B cell (primary cell): ENCODE results near the gene SLC16A10. TPM values are rescaled to one million over a fixed set of nuclear protein-coding genes. Genes with fewer than 3 reads are reported as not detected.

Experiments used
- ATAC-seq: fragments of 200-7000 bp; cut with Tn5 transposase; one replicate; pipeline ENCODE4 v1.10.0; 2021; ENCODE audit warnings: low read depth, mild to moderate bottlenecking, moderate number of reproducible peaks, moderate library complexity
- CTCF ChIA-PET: fragments of 350-600 bp; sonication (Branson Sonifier 250); formaldehyde crosslinking; loops from one replicate; lab custom pipeline; 2021; ENCODE audit warnings: antibody characterized with exemption, inconsistent platforms; lab: Charles Lee
- POLR2A ChIA-PET: fragments of 350-600 bp; sonication (Branson Sonifier 250); formaldehyde crosslinking; loops from one replicate; lab custom pipeline; 2021; ENCODE audit warnings: antibody characterized with exemption; lab: Charles Lee
- DNase-seq: peaks from one replicate; pipeline ENCODE4 v3.0.0; 2013
- H2AFZ ChIP-seq: 2 replicates; pipeline ENCODE4 v1.6.1; 2012; ENCODE audit warnings: mild to moderate bottlenecking, low read depth, low read length; ENCODE audit not compliant: insufficient read depth, poor library complexity, severe bottlenecking
- H3K27ac ChIP-seq, 2 donors: 1 replicate in 1 of 2; 2 replicates in 1 of 2; pipeline ENCODE4 v1.5.1; 2012 to 2013; ENCODE audit warnings: low read length in 2 of 2, mild to moderate bottlenecking in 2 of 2, moderate library complexity in 1 of 2
- H3K27me3 ChIP-seq, 4 experiments: fragments of 200-600 bp in 1 of 4; sonication (generic) in 1 of 4; replicated peaks in 1 of 4; 1 replicate in 2 of 4; 2 replicates in 2 of 4; pipeline versions ENCODE4 v1.6.1 to v1.7.0; 2013 to 2016; ENCODE audit warnings: low read length in 3 of 4, mild to moderate bottlenecking in 2 of 4, mixed read lengths in 1 of 4, moderate library complexity in 1 of 4; ENCODE audit not compliant: insufficient read depth in 4 of 4, control insufficient read depth in 3 of 4; ENCODE audit errors: control extremely low read depth in 1 of 4
- H3K36me3 ChIP-seq, 2 experiments: replicated peaks in 1 of 2; 1 replicate in 1 of 2; 2 replicates in 1 of 2; pipeline versions ENCODE4 v1.6.1 to v1.7.1; 2013; ENCODE audit warnings: low read length in 1 of 2; ENCODE audit not compliant: insufficient read depth in 2 of 2, control insufficient read depth in 1 of 2; ENCODE audit errors: control extremely low read depth in 1 of 2, extremely low read depth in 1 of 2
- H3K4me1 ChIP-seq, 2 donors: fragments of 200-600 bp in 1 of 2; sonication (generic) in 1 of 2; 1 replicate in 1 of 2; 2 replicates in 1 of 2; pipeline versions ENCODE4 v1.5.1 to v1.6.1; 2013 to 2017; ENCODE audit warnings: low read length in 2 of 2; ENCODE audit not compliant: control insufficient read depth in 2 of 2, insufficient read depth in 2 of 2
- H3K4me2 ChIP-seq: replicated peaks from 2 replicates; pipeline ENCODE3; 2012; ENCODE audit warnings: mild to moderate bottlenecking, low read depth, low read length; ENCODE audit not compliant: poor library complexity, severe bottlenecking
- H3K4me3 ChIP-seq, 5 experiments: fragments of 200-600 bp in 1 of 5; sonication (generic) in 1 of 5; 1 replicate in 3 of 5; 2 replicates in 2 of 5; pipeline versions ENCODE4 v1.5.1 to v1.7.0; 2011 to 2016; ENCODE audit warnings: low read length in 4 of 5, mild to moderate bottlenecking in 4 of 5, low read depth in 2 of 5, control low read depth in 1 of 5, moderate library complexity in 1 of 5; ENCODE audit not compliant: insufficient read depth in 1 of 5; ENCODE audit errors: control extremely low read depth in 1 of 5, extremely low read depth in 1 of 5
- H3K79me2 ChIP-seq: fragments of 200-600 bp; sonication (generic); one replicate; pipeline ENCODE4 v1.6.0; 2016; ENCODE audit warnings: low read length; ENCODE audit not compliant: control insufficient read depth, insufficient read depth
- H3K9ac ChIP-seq: fragments of 200-600 bp; sonication (generic); 2 replicates; pipeline ENCODE4 v1.6.1; 2017; ENCODE audit warnings: mild to moderate bottlenecking, low read length, moderate library complexity
- H3K9me3 ChIP-seq, 3 donors: one replicate each; pipeline versions ENCODE4 v1.6.1 to v1.7.1; 2013; ENCODE audit warnings: low read length in 2 of 3; ENCODE audit not compliant: control insufficient read depth in 2 of 3, insufficient read depth in 1 of 3; ENCODE audit errors: control extremely low read depth in 1 of 3
- H4K20me1 ChIP-seq: 2 replicates; pipeline ENCODE4 v1.6.0; 2012; ENCODE audit warnings: mild to moderate bottlenecking, low read length; ENCODE audit not compliant: insufficient read depth, control insufficient read depth, poor library complexity, severe bottlenecking
- H3K27ac Mint-ChIP-seq: one replicate; pipeline ENCODE4 v1.8.0; 2021; ENCODE audit warnings: mixed read lengths
- H3K27me3 Mint-ChIP-seq: one replicate; pipeline ENCODE4 v1.8.0; 2021; ENCODE audit warnings: mixed read lengths
- H3K4me1 Mint-ChIP-seq: one replicate; pipeline ENCODE4 v1.8.0; 2021; ENCODE audit warnings: mixed read lengths
- H3K4me3 Mint-ChIP-seq: one replicate; pipeline ENCODE4 v1.8.0; 2021; ENCODE audit warnings: mixed read lengths
- H3K9me3 Mint-ChIP-seq: one replicate; pipeline ENCODE4 v1.8.0; 2022; ENCODE audit warnings: mixed read lengths; ENCODE audit not compliant: insufficient read depth
- CTCF ChIP-seq: fragments of 200-600 bp; IDR thresholded peaks from one replicate; pipeline ENCODE4 v1.8.0; 2022; ENCODE audit warnings: antibody characterized with exemption, mild to moderate bottlenecking
- EZH2 ChIP-seq: IDR thresholded peaks from 2 replicates; pipeline ENCODE4 v1.6.1; 2012; ENCODE audit warnings: borderline replicate concordance, low read depth, mild to moderate bottlenecking, moderate library complexity, low read length; ENCODE audit not compliant: insufficient read depth, poor library complexity, severe bottlenecking
- WGBS: methylation state at CpG from one replicate; pipeline ENCODE4 v1.1.5; 2013; ENCODE audit warnings: missing lambda C conversion rate; ENCODE audit not compliant: insufficient coverage; 5-methylcytosine and 5-hydroxymethylcytosine counted together
- intact Hi-C: fragments of 100-400 bp; cut with micrococcal nuclease; formaldehyde crosslinking; loops from one replicate; pipeline ENCODE4 v1.10.0; 2022
- polyA plus RNA-seq: library from polyadenylated mRNA; depleted of rRNA; stranded (reverse); fragments of >200 nt; gene quantifications from 2 replicates; pipeline ENCODE4 v1.2.3, GENCODE V29; 2012
- total RNA-seq, 2 donors: library from RNA; stranded (reverse); fragments of 120-200 nt in 1 of 2; gene quantifications; 1 replicate in 1 of 2; 2 replicates in 1 of 2; pipeline versions ENCODE4 v1.2.3 to v1.2.4, GENCODE V29; 2013 to 2022

The SLC16A10 gene
- total and polyA plus RNA-seq, 2 donors (not counting 1 experiment from before 2014, with no cell fraction given): 0.06 to 0.71 TPM

DNA sequence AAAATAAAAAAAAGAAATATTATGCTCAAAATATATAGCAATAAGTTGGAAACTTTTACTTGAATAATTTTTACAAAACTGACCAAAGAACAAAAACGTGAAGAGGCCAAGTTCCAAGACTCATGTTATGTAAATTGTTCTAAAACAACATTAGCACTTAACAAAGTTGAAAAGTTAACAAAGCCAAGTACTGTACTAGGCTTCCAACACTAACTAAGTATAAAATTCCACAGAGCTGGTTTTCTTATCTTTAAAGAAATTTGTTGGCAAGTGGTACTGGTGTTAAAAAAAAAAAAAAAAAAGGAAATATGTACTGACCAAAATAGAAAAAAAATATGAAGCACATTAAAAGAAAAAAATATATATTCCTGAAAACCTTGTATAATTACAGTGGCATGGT lies 127.8 kb downstream of the SLC16A10 start:
- Mint-ChIP-seq H3K4me1 (no peaks in the 10 kb centered on the region), H3K9me3 (no peaks in the 10 kb centered on the region), H3K27ac (no peak overlapping the region), H3K27me3 (no peaks in the 10 kb centered on the region), H3K4me3 (no peak overlapping the region)
- no peak for ATAC-seq
- H3K4me1 ChIP-seq: no peaks in the 10 kb centered on the region
- no peak for TF ChIP-seq EZH2
- TF ChIP-seq CTCF: no peak
- no peaks in the 10 kb centered on the region for H3K79me2 ChIP-seq
- POLR2A ChIA-PET: interaction anchor here (0.6 kb wide), 1 partner anchor 12 kb away, joined by 4 read pairs; no protein-coding TSS in a partner anchor
- WGBS: no CpG with 5 or more reads among the region's 1 CpG
- H3K36me3 ChIP-seq: no peaks in the 10 kb centered on the region
- H3K27ac ChIP-seq: no peak overlapping the region
- H4K20me1 ChIP-seq: no peaks in the 10 kb centered on the region
- no peak for DNase-seq
- CTCF ChIA-PET: no interaction called here
- no peaks in the 10 kb centered on the region for H3K9me3 ChIP-seq
- no peaks in the 10 kb centered on the region for H3K27me3 ChIP-seq
- no peak overlapping the region for H2AFZ ChIP-seq
- intact Hi-C loops: no loop called here
- H3K4me3 ChIP-seq: no peak overlapping the region
- no peak overlapping the region for H3K4me2 ChIP-seq
- H3K9ac ChIP-seq: no peak overlapping the region

DNA sequence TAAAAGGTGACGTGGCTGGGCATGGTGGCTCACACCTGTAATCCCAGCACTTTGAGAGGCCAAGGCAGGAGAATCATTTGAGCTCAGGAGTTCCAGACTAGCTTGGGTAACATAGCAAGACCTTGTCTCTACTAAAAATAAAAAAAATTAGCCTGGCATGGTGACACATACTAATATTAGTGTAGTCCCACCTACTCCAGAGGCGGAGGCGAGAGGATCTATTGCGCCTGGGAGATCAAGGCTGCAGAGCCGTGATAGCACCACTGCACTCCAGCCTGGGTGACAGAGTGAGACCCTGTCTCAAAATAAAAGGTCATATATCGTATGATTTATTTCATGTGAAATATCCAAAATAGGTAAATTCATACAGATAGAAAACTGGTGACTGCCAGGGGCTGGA lies 132.5 kb downstream of the SLC16A10 start:
- H3K27me3 Mint-ChIP-seq: no peaks in the 10 kb centered on the region
- H3K27ac ChIP-seq: no peak overlapping the region
- no peaks in the 10 kb centered on the region for H3K9me3 ChIP-seq
- CTCF ChIA-PET: interaction anchor here (1.3 kb wide), 1 partner anchor 10 kb away, joined by 4 read pairs; no protein-coding TSS in a partner anchor
- no peaks in the 10 kb centered on the region for H4K20me1 ChIP-seq
- WGBS: 100% methylated on average over 3 of the region's 6 CpGs
- no peak for DNase-seq
- no peak overlapping the region for H3K27ac Mint-ChIP-seq
- no peak for TF ChIP-seq EZH2
- TF ChIP-seq CTCF: no peak
- H3K4me3 Mint-ChIP-seq: no peak overlapping the region
- H3K79me2 ChIP-seq: no peaks in the 10 kb centered on the region
- H3K4me2 ChIP-seq: no peak overlapping the region
- no peak overlapping the region for H3K4me3 ChIP-seq
- no peaks in the 10 kb centered on the region for H3K27me3 ChIP-seq
- POLR2A ChIA-PET: no interaction called here
- intact Hi-C loops: no loop called here
- H2AFZ ChIP-seq: no peak overlapping the region
- H3K4me1 ChIP-seq: no peaks in the 10 kb centered on the region
- H3K9ac ChIP-seq: no peak overlapping the region
- H3K9me3 Mint-ChIP-seq: no peaks in the 10 kb centered on the region
- ATAC-seq: no peak
- no peaks in the 10 kb centered on the region for H3K36me3 ChIP-seq
- H3K4me1 Mint-ChIP-seq: no peaks in the 10 kb centered on the region
